PFSK-1 (cell line): ENCODE measurements around the gene MYBPC1.

Experiments
- FOXP2 ChIP-seq: optimal IDR thresholded peaks from 2 replicates; pipeline ENCODE3; 2011; ENCODE audit warnings: borderline replicate concordance, control low read depth, inconsistent platforms; ENCODE audit not compliant: insufficient read depth; ENCODE audit errors: extremely low read length, extremely low read depth
- POLR2AphosphoS5 ChIP-seq: IDR thresholded peaks from 2 replicates; pipeline ENCODE4 v1.6.1; 2012; ENCODE audit warnings: low read depth, mild to moderate bottlenecking, control low read depth, low read length, moderate library complexity
- REST ChIP-seq, 2 experiments: IDR thresholded peaks; 2 replicates each; pipeline versions ENCODE4 v1.6.1 to v1.8.0; 2011 to 2012; ENCODE audit warnings: low read depth in 2 of 2, low read length in 2 of 2, control low read depth in 1 of 2, inconsistent platforms in 1 of 2, mild to moderate bottlenecking in 1 of 2, moderate library complexity in 1 of 2; ENCODE audit not compliant: insufficient read depth in 1 of 2
- SIN3A ChIP-seq: IDR thresholded peaks from 2 replicates; pipeline ENCODE4 v1.6.1; 2012; ENCODE audit warnings: mild to moderate bottlenecking, low read length, moderate library complexity, borderline replicate concordance; ENCODE audit not compliant: insufficient read depth
- TAF1 ChIP-seq: IDR thresholded peaks from 2 replicates; pipeline ENCODE4 v1.6.1; 2012; ENCODE audit warnings: low read length, control low read depth, borderline replicate concordance; ENCODE audit not compliant: insufficient read depth

- TF ChIP-seq POLR2AphosphoS5 = no peak
- TF ChIP-seq TAF1 = no peak
- no peak for TF ChIP-seq SIN3A
- TF ChIP-seq REST (IDR thresholded peaks at IDR 0.05; ENCODE audit: insufficient read depth in 1 of 2, low read depth in 2 of 2, low read length in 2 of 2) = no peak
- no peak for TF ChIP-seq FOXP2
Measured at GRCh38 chr12:101713930-101714329, 119.2 kb downstream of the MYBPC1 start.
